HCT116 (cell line): ENCODE measurements around the gene HTRA3. TPM values are rescaled to one million over a fixed set of nuclear protein-coding genes. Genes with fewer than 3 reads are reported as not detected.

Experiments
- ATAC-seq: fragments of 200-7000 bp; cut with Tn5 transposase; 2 replicates; pipeline ENCODE4 v1.9.1; 2020; ENCODE audit warnings: mild to moderate bottlenecking, moderate library complexity
- BruUV-seq: library from RNA; stranded (reverse); fragments of 400-500 nt; replicated peaks from 2 replicates; lab custom pipeline; 2021; lab: Mats Ljungman, UMichigan
- CTCF ChIA-PET: fragments of 300-600 bp; sonication (Branson Sonifier 250); formaldehyde crosslinking; loops from one replicate; lab custom pipeline; 2021; ENCODE audit warnings: antibody characterized with exemption; lab: Charles Lee
- POLR2A ChIA-PET: fragments of 300-600, 350-600 bp; sonication (Branson Sonifier 250); formaldehyde crosslinking; loops from one replicate; lab custom pipeline; 2021; ENCODE audit warnings: antibody characterized with exemption; lab: Charles Lee
- RAD21 ChIA-PET, 2 experiments: fragments of 300-600 bp; sonication (Branson Sonifier 250); formaldehyde crosslinking; loops; one replicate each; lab custom pipeline; 2023; ENCODE audit warnings: low total read pairs in 2 of 2; ENCODE audit not compliant: uncharacterized antibody in 2 of 2, unreplicated experiment in 2 of 2, low non-redundant PET in 1 of 2; lab: Charles Lee
- DNase-seq: peaks from one replicate; pipeline ENCODE4 v3.0.0-alpha.2; 2010; ENCODE audit warnings: low read depth, low spot score
- H2AFZ ChIP-seq: fragments of 200-600 bp; shearing (Covaris generic), sonication (generic); 2 replicates; pipeline ENCODE4 v1.6.1; 2017; ENCODE audit warnings: low read depth, mixed run types, mixed read lengths, antibody characterized with exemption, low read length; ENCODE audit not compliant: poor library complexity, severe bottlenecking
- H3K27ac ChIP-seq: 2 replicates; pipeline ENCODE4 v1.5.1; 2012; ENCODE audit warnings: low read depth, low read length
- H3K27me3 ChIP-seq: fragments of 200-600 bp; sonication (generic); 2 replicates; pipeline ENCODE4 v1.6.1; 2016; ENCODE audit warnings: mixed run types, low read length, mixed read lengths; ENCODE audit not compliant: insufficient read depth
- H3K36me3 ChIP-seq, 2 experiments: fragments of 200-500 bp in 1 of 2; fragments of 200-600 bp in 1 of 2; sonication (Bioruptor generic) in 1 of 2; sonication (generic) in 1 of 2; 2 replicates each; pipeline versions ENCODE4 v1.5.1 to v1.6.1; 2014 to 2016; ENCODE audit warnings: low read length in 2 of 2, inconsistent platforms in 1 of 2, mixed read lengths in 1 of 2, mixed run types in 1 of 2; ENCODE audit not compliant: insufficient read depth in 2 of 2, control insufficient read depth in 1 of 2
- H3K4me1 ChIP-seq, 2 experiments: fragments of 200-600 bp in 1 of 2; sonication (generic) in 1 of 2; 2 replicates each; pipeline versions ENCODE4 v1.5.1 to v1.6.1; 2012 to 2017; ENCODE audit warnings: low read length in 2 of 2, inconsistent platforms in 1 of 2, mild to moderate bottlenecking in 1 of 2, mixed read lengths in 1 of 2, mixed run types in 1 of 2, moderate library complexity in 1 of 2; ENCODE audit not compliant: insufficient read depth in 2 of 2, control insufficient read depth in 1 of 2
- H3K4me2 ChIP-seq: fragments of 200-600 bp; sonication (generic); 2 replicates; pipeline ENCODE4 v1.6.1; 2017; ENCODE audit warnings: mixed run types, low read length, mixed read lengths
- H3K4me3 ChIP-seq, 2 experiments: fragments of 200-600 bp in 1 of 2; sonication (generic) in 1 of 2; replicated peaks in 1 of 2; 2 replicates each; pipeline ENCODE4 v1.5.1; 2011 to 2016; ENCODE audit warnings: low read length in 2 of 2, control low read depth in 1 of 2, low read depth in 1 of 2, mild to moderate bottlenecking in 1 of 2, mixed read lengths in 1 of 2, mixed run types in 1 of 2
- H3K79me2 ChIP-seq: fragments of 200-600 bp; sonication (generic); 2 replicates; pipeline ENCODE4 v1.6.1; 2017; ENCODE audit warnings: mild to moderate bottlenecking, mixed run types, low read length, moderate library complexity, mixed read lengths; ENCODE audit not compliant: insufficient read depth
- H3K9ac ChIP-seq: fragments of 200-600 bp; sonication (generic); 2 replicates; pipeline ENCODE4 v1.6.1; 2016; ENCODE audit warnings: low read length, mixed read lengths
- H3K9me2 ChIP-seq: fragments of 200-600 bp; sonication (generic), shearing (Covaris generic); 2 replicates; pipeline ENCODE4 v1.6.1; 2017; ENCODE audit warnings: mixed run types, mild to moderate bottlenecking, moderate library complexity; ENCODE audit not compliant: insufficient read depth
- H3K9me3 ChIP-seq, 2 experiments: fragments of 200-500 bp in 1 of 2; fragments of 200-600 bp in 1 of 2; sonication (Bioruptor generic) in 1 of 2; sonication (generic) in 1 of 2; 2 replicates each; pipeline ENCODE4 v1.6.1; 2014 to 2017; ENCODE audit warnings: low read length in 2 of 2, mixed read lengths in 2 of 2, inconsistent platforms in 1 of 2, low read depth in 1 of 2, mild to moderate bottlenecking in 1 of 2, mixed run types in 1 of 2, moderate library complexity in 1 of 2; ENCODE audit not compliant: control insufficient read depth in 1 of 2, insufficient read depth in 1 of 2
- H4K20me1 ChIP-seq: fragments of 200-600 bp; sonication (generic), shearing (Covaris generic); 2 replicates; pipeline ENCODE4 v1.6.1; 2017; ENCODE audit warnings: mixed run types, mild to moderate bottlenecking, moderate library complexity; ENCODE audit not compliant: insufficient read depth
- CEBPB ChIP-seq: IDR thresholded peaks from 2 replicates; pipeline ENCODE4 v1.6.1; 2012; ENCODE audit warnings: low read depth
- CTCF ChIP-seq, 3 experiments: fragments of 200-600 bp in 1 of 3; sonication (generic) in 1 of 3; IDR thresholded peaks in 2 of 3; conservative IDR thresholded peaks in 1 of 3; 2 replicates each; pipeline ENCODE4 v1.5.1; 2012 to 2017; ENCODE audit warnings: low read depth in 2 of 3, low read length in 2 of 3, antibody characterized with exemption in 1 of 3, borderline replicate concordance in 1 of 3, control low read depth in 1 of 3, mild to moderate bottlenecking in 1 of 3, mixed read lengths in 1 of 3, mixed run types in 1 of 3, moderate library complexity in 1 of 3; ENCODE audit not compliant: insufficient read depth in 1 of 3
- ELF1 ChIP-seq: IDR thresholded peaks from 2 replicates; pipeline ENCODE4 v1.6.1; 2012; ENCODE audit warnings: low read depth, borderline replicate concordance
- EZH2phosphoT487 ChIP-seq: fragments of 200-600 bp; IDR thresholded peaks from 2 replicates; pipeline ENCODE4 v1.6.1; 2018; ENCODE audit warnings: antibody characterized with exemption, borderline replicate concordance
- POLR2AphosphoS5 ChIP-seq: IDR thresholded peaks from 2 replicates; pipeline ENCODE4 v1.6.1; 2011; ENCODE audit warnings: mild to moderate bottlenecking, low read depth, low read length, moderate library complexity
- RAD21 ChIP-seq: IDR thresholded peaks from 2 replicates; pipeline ENCODE4 v1.6.1; 2012; ENCODE audit warnings: low read depth, mild to moderate bottlenecking
- SIN3A ChIP-seq: IDR thresholded peaks from 2 replicates; pipeline ENCODE4 v1.6.1; 2012; ENCODE audit warnings: low read depth
- SP1 ChIP-seq: IDR thresholded peaks from 2 replicates; pipeline ENCODE4 v1.6.1; 2012; ENCODE audit warnings: low read depth
- ZBTB33 ChIP-seq: IDR thresholded peaks from 2 replicates; pipeline ENCODE4 v1.6.1; 2011; ENCODE audit warnings: mild to moderate bottlenecking, low read length, moderate library complexity; ENCODE audit not compliant: insufficient replicate concordance; ENCODE audit errors: extremely low read depth
- ZFX ChIP-seq: fragments of 450-650 bp; IDR thresholded peaks from 2 replicates; pipeline ENCODE4 v1.6.1; 2017
- ZNF274 ChIP-seq: fragments of 200-500 bp; sonication (Bioruptor generic); IDR thresholded peaks from 2 replicates; pipeline ENCODE4 v1.6.1; 2014; ENCODE audit warnings: mild to moderate bottlenecking, low read depth, low read length, inconsistent platforms
- intact Hi-C: fragments of 100-400 bp; cut with micrococcal nuclease; formaldehyde crosslinking; loops from 2 replicates; pipeline ENCODE4 v1.10.0; 2022
- total RNA-seq: library from RNA; stranded (reverse); gene quantifications from one replicate; pipeline ENCODE4 v1.2.1, GENCODE V29; 2021; ENCODE audit not compliant: unreplicated experiment

Gene HTRA3
- total RNA-seq, 1 experiment from 2014 or later = not detected

GRCh38 chr4:8329859-8330761 is 60.6 kb downstream of the HTRA3 start:
- RAD21 ChIA-PET = no interaction called here
- Histone ChIP-seq H3K9ac (no peak overlapping the region), H3K9me2 (no peaks in the 10 kb centered on the region), H3K36me3 (no peaks in the 10 kb centered on the region), H3K27me3 (no peaks in the 10 kb centered on the region), H3K27ac (no peak overlapping the region), H2AFZ (no peak overlapping the region), H3K4me3 (no peak overlapping the region), H3K9me3 (peaks cover 0 to 2% of the 10 kb centered on the region in 2 experiments; a peak in 1 of 4 replicates), H3K79me2 (no peaks in the 10 kb centered on the region), H3K4me2 (no peak overlapping the region), H3K4me1 (no peaks in the 10 kb centered on the region), H4K20me1 (no peaks in the 10 kb centered on the region)
- POLR2A ChIA-PET = no interaction called here
- no peak for DNase-seq
- no TSS peak for BruUV-seq
- CTCF ChIA-PET = no interaction called here
- TF ChIP-seq EZH2phosphoT487 (no peak), ZBTB33 (no peak), POLR2AphosphoS5 (no peak), RAD21 (no peak), CTCF (IDR thresholded peaks at IDR 0.05 in 2 of 3, conservative IDR thresholded peaks at IDR 0.05 in 1 of 3; ENCODE audit: borderline replicate concordance in 1 of 3, insufficient read depth in 1 of 3, low read depth in 2 of 3, low read length in 2 of 3) (no peak), ELF1 (no peak), SIN3A (no peak), ZFX (no peak), SP1 (no peak), CEBPB (no peak), ZNF274 (no peak)
- ATAC-seq = no peak
- intact Hi-C loops = no loop called here
